HG02970 (cell line): ENCODE data around the gene AP1G2.

Experiments
- ATAC-seq: cut with Tn5 transposase; IDR thresholded peaks from one replicate; pipeline ENCODE4 v1.9.1; 2021; ENCODE audit warnings: mild to moderate bottlenecking, moderate library complexity, moderate number of reproducible peaks; ENCODE audit not compliant: unreplicated experiment, low FRiP score

Gene AP1G2

DNA sequence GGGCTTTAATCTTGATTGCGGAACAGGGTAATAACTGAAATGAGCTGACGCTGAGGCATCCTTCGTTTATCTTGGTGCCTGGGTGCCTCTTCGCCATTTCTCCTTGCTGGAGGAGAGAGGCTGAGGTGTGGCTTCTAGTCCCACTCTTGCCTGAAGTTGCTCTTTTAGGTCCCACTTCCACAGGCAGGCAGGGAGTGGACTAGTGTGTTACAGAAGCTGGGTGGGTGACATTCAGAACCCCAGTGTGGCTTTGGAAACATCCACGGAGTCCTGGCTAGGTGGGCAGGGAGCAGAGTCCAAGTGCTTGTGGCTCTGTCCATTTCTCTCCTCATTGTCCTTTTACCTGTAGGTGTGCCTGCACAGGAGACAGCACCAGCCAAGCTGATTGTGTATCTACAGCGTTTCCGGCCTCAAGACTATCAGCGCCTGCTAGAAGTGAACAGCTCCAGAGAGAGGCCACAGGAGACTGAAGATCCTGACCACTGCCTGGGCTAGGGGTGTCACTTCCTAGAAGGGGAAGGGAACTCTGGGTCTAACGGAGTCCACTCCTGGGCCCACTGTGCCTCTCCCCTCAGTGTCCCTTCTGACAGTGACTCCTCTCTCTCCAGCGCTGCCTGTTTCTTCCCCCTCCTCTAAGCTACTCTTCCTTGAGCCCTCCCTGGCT lies 9.1 kb downstream of the AP1G2 start:
- ATAC-seq: no peak

DNA sequence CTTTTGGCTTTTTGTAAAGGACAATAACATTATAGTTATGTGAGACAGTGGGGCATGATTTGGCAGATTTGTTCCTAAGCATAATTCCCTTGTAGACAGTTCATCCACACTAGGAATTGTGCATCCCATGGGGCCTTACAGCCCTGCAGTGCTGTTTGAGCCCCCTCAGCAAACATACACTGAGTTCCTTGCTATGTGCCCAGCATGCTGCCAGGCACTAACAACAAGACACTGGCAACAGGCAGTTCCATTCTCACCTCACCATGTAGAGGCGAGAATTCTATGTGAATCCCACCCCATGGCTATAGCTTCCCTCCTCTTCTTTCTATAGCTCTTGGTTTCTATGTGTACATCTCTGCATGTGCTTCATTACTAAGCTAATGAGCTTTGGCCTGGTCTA lies 9.6 kb downstream of the AP1G2 start:
- no peak for ATAC-seq

DNA sequence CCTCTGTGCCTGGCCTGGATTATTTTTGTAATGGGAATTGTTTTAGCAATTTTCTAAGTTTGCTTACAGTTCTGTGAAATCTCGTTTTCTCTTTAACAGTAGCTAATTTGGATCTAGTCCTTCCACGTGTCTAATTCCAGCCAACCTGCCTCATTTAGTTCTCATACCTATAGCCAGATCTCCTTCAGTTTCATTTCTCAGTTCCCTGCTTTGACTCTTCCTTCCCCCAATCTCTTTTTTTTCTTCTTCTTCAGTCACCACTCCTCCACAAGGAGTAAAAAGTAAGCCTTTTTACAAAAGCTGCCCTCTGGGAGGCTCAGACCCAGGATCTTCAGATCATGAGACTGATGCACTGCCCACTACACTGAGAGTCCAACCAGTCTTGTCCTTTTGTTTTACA lies 10.1 kb downstream of the AP1G2 start:
- no peak for ATAC-seq

DNA sequence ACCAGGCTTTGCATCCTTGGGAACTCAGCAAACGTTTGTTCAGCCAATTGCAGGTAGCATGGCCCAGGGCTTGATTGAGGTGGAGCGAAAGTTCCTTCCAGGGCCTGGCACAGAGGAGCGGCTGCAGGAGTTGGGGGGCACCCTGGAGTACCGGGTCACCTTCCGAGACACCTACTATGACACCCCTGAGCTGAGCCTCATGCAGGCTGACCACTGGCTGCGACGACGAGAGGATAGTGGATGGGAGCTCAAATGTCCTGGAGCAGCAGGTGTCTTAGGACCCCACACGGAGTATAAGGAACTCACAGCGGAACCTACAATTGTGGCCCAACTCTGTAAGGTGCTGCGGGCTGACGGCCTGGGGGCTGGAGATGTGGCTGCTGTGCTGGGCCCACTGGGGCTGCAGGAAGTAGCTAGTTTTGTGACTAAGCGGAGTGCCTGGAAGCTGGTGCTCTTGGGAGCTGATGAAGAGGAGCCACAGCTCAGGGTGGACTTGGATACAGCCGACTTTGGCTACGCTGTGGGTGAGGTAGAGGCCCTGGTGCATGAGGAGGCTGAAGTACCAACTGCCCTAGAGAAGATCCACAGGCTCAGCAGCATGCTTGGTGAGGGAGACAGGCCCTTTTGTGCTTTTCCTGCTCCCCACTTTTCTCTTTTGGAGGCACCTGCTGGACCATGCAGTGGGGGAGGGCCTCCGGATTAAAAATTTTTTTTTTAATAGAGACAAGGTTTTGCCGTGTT lies 10.7 kb downstream of the AP1G2 start:
- ATAC-seq: no peak

DNA sequence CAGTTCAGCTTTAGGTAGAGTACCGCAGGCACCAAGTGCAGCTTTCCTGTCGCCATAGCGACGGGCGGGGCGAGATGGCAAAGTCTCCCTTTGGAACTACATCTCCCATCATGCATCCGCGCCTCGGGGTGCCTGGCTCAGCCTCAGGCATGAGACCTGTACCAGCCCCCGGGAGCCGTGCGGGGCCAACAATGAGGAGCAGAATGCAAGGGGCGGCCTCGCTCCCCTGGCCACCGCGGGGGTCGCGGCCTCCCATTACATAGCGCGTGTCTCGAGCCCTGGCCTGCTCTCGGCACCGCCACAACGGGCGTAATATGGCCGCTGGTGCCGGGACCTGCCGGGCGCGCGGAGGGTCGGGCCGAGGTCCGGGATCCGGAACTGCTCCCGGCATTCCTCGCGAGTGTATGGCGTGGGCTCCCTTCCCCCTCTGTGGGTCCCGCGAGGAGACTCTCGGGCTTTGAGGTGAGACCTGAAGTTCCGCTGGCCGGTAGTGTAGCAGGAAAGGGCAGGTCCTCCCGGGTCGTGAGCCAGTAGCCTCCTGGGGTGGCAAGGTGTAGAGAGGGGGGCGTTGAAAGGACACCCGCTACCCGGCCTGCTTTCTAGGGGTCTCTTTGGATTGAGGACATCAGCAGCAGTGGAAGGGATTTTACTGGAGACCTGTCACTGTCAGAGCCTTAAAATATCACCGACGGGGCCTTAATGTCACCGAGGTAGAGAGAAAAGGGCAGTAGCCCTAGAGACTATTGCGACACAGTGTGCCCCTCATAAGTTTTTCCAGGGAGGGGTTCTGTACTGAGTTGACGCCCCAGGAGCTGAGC lies 11.5 kb downstream of the AP1G2 start, which contains the start of gene THTPA:
THTPA (plus strand) TSS at position 390 of the 818 bp plus-strand sequence. CDS start 487 bp downstream, outside the sequence.
- ATAC-seq: peak; percentile 85

DNA sequence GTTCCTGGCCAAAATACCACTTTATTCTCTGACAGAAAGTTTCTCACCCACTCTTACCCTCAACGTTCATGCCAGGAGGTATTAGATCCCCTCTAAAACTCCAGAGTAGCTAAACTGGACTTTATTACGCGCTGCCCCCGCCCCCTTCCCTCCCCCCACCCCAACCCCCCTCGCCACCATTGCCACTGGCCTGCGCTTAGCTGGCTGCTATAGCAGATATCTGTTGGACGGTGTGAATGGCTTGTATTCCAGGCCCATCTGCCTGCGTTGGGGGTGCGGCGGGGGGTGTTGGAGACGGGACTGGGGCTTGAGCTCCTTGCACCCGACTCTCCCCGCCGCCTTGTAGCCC lies 12.1 kb downstream of the AP1G2 start:
- ATAC-seq: no peak

DNA sequence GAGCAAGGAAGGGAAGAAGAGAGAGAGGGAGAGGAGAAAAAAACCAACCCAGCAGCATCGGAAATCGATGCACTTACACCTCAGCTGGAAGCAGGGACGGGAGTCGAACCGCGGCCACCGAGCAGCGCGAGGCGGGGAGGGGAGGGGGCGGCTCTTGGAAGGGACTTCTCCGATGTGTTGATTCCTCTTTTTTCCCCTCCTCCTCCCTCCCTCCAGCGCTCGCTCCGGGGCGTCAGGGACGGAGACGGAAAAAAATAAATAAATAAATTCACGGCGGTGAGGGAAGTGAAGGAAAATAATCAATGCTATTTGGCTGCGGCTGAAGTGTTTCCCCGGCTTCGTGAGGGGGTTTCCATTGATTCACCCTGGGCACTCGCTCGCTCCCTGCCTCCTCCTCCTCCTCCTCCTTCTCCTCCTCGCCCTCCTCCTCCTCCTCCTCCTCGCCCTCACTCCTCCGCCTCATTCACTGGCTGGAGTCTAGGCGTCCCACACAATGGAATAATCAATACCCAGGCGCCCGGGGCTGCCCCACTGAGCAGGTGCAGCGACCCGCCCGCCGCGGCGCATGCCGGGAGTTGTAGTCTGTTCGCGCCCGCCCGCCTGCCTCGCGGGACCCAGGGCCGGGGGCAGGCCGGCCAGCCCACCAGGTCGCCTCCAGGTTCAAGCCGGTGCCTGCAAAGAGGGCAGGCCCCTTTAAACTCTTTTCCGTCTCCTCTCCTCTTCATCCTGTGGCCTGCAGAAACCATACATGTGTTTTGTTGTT lies 16.1 kb downstream of the AP1G2 start, which contains the start of gene ZFHX2:
ZFHX2 (minus strand) TSS at position 500 of the 763 bp plus-strand sequence. CDS start 16,440 bp downstream, outside the sequence.
- ATAC-seq: peak; percentile 45

DNA sequence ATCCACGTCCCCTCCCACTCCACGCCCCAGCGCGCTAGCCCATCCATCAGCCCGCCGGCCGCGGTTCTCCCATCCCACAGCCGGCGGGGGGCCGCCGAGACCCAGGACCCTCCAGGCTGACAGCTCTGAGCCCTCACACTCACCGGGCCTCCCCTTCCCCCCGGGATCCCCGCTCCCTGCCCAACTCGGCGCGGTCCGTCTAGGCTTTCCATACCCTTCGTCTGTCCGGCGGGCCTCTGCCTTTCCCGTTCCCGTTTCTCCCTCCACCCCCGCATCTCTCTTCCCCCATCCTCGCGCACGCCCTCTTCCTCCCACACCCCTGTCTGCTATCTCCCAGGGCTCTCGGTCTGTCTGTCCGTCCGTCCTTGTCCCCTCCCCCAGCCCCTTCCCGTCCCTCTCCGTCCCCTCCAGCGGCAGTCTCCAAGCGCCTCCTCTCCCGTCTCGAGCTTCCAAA lies 16.8 kb downstream of the AP1G2 start:
- no peak for ATAC-seq

DNA sequence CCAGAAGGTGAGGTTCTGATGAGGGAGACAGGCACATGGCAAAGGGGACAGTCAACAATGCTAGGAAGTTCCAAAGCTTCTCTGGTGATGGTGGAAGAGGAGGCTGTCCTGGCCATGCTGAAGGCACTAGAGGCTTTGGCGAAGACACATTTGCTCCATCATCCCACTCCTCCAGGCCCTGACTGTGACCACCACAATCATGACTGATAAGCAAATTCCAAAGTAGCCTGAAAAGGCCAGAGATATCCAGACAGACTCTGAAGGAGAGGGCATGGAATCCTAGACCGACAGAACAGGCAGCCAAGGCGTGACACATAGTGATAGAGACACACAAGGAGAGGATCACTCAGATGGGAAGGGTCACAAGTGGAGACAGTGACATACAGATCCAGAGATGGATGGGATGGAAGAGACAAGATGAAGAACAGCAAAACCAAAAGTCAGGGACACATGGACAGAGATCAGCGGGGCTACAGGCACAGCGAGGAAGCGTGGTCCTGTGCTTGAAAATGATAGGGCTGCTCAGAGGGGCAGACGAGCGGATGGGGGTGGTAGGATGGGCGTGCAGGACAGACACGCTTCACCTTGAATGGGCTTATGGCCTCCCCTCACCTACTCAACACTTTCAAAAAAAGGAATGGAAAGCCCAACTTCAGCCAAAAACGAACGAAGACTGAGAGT lies 17.3 kb downstream of the AP1G2 start:
- ATAC-seq: no peak

DNA sequence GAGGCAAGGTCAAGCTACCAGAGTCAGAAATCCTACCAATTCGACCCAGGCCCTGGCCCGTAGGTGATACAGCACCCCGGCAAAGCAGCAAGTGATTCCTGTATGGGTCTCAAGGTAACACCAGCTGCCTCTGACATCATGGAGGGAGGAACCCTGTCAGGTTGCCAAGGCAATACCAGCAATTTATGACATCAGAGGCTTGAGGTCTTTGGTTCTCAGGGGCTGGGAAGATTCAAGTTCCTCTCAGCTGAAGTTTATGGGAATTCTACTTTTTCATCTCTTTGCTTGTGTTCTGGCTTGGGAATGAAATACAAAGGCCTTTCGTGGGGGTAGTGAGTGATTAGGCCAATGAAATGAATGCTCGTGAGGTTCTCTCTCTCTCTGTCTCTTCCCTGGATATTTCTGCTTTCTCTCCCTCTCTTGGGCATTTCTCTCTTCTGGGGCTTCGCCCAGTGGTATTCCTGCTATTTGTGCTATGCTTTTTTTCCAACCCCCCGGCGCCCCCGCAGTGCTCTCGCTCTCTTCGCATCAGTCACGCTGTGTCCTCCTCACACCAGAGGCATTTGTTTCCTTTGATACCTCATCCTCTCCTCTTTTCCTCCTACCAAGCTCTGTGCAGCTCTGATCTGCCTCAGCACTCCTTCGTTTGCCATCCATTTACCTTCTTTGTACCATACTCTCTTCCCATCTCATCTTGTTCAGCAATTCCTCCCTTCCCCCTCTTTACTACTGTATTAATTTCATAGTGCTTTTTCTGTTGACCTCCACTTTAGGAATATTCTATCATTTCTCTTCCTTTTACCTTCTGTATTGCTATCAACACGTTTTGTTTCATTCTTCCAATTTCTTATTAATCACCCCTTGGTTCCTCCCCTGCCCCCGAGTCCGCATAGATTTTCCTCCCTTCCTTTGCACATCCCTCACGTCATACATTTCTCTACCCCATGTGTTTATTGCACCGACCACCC lies 19.0 kb downstream of the AP1G2 start:
- no peak for ATAC-seq

DNA sequence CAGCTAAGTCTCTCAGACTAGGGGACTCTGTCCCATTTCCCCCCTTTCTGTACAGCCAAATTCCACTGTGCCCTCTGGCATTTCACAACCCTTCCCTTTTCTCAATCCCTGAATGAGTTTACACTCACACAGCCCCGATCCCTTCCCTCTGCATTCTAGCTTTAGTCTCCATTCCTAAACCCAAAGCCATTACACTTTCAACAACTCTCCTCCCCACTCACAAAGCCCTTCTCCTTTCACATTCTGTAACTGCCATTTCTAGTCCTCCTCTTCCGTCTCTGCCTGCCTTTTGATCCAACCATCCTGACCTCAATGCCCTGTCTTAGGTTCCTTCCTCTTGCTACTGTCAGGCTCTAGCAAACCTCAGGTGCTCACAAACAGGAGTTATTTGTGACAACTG lies 19.7 kb downstream of the AP1G2 start:
- no peak for ATAC-seq

DNA sequence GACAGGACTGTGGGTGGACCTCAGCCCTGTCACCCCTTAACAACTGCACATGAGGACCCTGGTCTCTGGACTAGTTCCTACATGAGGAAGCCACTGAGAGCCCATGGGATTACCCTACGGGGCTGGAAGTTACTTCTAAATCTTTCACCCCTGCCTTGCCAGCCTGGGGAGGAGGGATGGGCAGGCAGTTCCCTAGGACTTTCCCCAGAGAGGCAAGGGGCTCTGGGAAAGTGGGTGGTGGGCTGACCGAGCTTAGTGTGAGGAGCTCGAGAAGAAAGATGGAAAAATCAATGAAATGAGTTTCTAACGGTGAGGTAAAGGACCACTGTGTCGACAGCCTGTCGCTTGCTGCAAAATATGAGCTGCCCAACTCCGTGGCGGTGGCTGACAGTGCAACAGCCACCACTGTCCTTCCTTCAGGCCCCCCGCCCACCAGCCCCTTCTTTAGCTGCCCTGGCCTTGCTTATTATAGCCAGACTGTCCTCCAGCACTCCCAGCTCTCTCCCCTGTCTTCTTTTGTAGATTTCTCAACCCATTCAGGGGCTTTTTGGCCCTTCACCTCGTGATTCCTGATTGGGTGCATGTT lies 21.0 kb downstream of the AP1G2 start:
- ATAC-seq: no peak

DNA sequence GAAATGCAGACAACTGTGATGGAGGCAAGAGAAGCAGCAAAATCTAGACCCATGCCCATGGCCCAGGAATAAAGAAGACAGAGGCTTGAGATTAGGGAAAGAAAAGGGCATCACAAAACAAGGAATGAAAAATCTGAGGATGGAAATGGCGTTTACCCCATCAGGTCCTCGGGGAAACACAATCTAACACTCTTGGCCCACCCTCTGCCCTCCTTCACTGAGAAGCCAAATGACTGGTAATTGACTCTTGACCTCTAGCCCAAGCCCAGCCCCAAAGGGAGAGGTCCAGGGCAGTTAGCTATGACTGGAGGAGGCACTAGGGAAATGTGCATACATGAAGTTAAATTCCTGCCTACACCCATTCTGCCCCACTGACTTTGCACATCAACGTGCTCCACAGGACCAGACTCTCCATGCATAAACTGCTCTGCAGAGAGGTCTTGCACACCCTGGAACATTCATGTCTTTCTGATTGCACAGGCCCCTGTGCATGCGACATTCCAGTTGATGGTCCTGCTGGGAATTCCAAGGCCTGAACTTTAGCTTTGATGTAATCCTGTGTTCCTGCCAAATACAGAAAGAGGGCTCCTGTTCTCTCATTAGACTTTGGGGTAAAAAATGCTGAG lies 21.7 kb downstream of the AP1G2 start:
- ATAC-seq: no peak

DNA sequence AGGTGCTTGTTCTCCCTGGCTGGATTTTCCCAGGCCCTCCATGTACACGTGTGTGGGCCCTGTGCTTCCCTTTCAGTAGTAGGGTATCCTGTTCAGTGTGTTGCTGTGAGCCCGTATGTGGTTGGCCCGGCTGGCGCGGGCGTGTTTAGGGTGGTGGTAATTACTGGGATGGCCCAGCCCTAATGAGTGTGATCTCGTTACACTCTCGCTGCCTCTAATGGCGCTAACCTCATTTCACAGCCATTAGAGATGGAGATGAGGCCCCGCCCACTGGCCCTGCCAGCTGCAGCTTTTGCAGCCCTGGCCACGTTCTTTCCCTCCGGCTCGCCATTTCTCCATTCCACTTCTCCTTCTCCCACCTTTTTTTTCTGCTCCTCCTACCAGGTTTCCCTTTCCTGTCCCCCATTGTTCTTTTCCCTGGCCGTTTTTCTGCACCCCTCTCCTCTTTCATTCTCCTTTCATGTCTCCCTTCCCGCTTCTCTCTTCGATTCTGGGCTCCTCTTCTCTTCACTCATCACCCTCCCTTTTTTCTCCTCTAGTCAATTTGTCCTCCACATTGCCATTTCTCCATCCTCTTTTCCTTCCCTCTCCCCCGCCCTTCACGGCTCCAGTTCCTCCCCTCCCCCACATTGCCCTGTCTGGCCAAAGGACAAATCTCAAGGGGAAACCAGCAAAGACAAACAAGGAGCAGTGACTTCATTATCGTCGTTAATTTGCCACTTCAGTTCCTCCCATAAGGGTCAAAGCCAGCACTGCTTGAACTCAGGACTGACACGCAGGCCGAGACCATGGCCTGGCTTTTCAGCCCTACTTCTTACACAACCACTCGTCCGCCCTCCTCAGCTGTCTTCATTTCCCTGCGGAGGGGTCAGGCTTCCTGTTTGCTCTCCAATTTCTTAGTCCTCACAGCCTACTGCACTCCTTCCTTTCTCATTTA lies 22.8 kb downstream of the AP1G2 start:
- no peak for ATAC-seq

DNA sequence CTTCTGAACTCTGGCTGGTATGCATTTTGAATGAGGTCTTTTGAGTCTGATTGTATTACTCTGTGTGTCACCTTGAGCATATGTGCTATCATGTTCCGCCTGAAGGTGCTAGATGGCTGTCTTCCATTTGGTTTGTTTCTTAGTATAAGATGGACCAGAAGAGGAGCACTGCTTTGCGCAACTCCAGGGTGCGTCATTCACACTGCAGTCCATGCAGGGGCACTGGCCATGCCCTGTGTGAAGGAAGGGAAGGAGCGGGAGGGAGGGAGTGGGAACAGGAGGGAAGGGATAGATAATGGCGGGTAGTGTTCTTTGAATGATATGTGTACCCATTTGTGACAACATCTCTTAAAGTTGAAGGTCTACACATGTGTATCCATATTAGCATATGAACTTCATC lies 24.2 kb downstream of the AP1G2 start:
- no peak for ATAC-seq

DNA sequence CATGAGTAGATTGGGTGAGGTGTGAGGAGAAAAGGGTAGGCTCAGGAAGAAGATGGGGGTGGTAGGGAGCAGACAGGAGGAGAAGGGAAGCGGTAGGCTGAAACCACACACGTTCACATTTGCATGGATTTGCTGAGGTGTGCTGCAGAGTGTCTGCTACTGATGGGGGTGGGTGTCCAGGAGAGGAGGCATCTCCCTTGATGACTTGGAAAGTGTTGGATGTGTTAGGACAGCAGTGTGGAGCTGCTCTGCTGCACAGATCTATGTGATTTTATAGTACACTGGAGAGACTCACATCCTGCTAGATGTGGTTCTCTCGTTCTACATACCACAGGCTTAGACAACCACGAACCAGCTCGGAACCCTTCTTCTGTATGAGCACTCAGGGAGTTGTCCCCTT lies 25.3 kb downstream of the AP1G2 start:
- ATAC-seq: no peak

DNA sequence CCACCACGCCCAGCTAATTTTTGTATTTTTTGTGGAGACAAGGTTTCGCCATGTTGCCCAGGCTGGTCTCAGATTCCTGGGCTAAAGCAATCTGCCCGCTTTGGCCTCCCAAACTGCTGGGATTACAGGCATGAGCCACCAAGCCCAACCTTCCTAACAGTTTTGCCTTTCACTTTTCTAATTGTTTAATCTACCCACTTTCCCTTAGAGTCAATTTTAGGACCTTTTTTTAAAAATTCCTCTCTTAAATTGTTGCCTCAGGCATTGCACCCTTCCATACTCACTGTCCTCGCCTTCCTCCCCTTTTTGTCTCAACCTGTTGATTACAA lies 27.5 kb downstream of the AP1G2 start:
- no peak for ATAC-seq
